Globus pallidus (tissue), 1 donor: ENCODE data around the gene ZNF541.

Source experiments
- DNase-seq: peaks from one replicate; pipeline ENCODE4 v3.0.0-alpha.2; 2015; ENCODE audit warnings: low spot score

ZNF541 gene, protein sequence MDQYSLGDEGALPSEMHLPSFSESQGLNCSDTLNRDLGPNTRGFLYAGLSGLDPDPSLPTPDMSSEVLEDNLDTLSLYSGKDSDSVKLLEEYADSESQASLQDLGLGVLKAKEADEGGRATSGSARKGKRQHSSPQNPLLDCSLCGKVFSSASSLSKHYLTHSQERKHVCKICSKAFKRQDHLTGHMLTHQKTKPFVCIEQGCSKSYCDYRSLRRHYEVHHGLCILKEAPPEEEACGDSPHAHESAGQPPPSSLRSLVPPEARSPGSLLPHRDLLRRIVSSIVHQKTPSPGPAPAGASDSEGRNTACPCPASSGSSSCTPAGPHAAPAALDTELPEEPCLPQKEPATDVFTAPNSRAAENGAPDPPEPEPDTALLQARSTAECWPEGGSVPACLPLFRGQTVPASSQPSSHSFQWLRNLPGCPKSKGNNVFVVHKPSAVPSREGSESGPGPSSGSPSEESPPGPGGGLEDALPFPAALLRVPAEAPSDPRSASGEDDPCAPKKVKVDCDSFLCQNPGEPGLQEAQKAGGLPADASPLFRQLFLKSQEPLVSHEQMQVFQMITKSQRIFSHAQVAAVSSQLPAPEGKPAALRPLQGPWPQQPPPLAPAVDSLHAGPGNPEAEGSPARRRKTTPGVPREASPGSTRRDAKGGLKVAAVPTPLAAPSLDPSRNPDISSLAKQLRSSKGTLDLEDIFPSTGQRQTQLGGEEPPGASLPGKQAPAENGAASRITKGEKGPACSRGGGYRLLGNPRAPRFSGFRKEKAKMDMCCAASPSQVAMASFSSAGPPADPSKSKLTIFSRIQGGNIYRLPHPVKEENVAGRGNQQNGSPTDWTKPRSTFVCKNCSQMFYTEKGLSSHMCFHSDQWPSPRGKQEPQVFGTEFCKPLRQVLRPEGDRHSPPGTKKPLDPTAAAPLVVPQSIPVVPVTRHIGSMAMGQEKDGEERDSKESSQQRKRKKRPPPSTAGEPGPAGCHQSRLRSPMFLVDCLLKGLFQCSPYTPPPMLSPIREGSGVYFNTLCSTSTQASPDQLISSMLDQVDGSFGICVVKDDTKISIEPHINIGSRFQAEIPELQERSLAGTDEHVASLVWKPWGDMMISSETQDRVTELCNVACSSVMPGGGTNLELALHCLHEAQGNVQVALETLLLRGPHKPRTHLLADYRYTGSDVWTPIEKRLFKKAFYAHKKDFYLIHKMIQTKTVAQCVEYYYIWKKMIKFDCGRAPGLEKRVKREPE (N-terminal part only)

DNA sequence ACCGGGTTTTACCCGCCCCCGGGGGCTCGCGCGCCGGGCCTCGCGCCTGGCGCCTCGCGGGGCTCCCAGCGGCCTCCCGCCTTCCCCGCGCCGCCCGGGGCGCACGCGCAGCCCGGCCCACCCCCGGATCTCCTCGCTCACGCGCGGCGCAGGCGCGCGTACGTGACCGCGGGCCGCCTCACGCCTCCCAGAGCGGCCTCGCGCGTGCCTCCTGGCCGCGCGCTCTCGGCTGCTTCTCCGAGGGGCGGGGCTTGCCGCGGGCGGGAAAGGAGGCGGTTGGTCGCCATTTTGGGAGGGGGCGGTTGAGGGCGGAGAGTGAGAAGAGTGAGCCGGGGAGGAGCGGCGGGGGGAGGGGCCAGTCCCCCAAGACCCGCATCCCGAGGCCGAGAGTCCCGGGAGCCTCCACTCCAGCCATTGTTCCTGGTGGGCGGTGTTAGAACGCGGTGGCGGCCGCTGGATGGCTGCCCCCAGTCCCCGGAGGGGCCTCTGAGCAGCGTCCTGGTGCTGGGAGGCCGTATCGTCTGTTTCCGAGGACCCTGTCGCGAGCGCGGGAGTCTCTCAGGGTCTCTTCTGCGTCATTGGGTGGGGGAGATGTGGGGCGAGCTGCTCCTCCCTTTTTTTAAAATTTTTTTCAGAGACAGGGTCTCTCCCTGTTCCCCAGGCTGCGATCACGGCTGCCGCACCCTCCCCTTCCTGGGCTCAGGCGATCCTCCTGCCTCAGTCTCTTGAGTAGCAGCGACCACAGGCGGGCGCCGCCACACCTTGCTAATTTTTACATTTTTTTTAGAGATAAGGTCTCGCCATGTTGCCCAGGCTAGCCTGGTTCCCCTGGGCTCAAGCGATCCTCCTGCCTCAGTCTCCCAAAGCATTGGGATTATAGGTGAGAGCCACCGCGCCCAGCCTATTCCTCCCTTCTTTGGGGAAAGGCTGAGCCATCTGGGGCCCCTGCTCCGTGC is at the start of gene ZNF541:
Gene ZNF541 (minus strand): TSS at position 78 of the 956 bp plus-strand sequence. CDS start 17,292 bp downstream, outside the sequence.
- DNase-seq: peak; percentile 26

DNA sequence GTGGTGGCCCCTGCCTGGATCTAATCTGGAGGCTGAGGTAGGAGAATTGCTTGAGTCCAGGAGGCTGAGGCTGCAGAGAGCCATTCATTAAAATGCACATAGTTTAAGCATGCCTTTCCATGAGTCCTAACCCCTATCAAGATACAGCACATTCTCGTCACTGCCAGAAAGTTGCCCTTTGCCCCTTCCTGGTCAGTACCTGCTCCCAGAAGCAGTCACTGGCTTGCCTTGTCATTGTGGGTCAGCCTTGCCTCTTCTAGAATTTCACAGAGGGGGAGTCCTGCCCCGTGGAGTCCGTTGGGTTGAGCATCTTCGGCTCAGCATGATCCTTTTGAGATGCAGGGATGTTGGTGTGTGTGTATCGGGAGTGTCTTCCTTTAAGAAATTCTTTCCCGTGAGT is 46.8 kb upstream of the ZNF541 start:
- no peak for DNase-seq

DNA sequence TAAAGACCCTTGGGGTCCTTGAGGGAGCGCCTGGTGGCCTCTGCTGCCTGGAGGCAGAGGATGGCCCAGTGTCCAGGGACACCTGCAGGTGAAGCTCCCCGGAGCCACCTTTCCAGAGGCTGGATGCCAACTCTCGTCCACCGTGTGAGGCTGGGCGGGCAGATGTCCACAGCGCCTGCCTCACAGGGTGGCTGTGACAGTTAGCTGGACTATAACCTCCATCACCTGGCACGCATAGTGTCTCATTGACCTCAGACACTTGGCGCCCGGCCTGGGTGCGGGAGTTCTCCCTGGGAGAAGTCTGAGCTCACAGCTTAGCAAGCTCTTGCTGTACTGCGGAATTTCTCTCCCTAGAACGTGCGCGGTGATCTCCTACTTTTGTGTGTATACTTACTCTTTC is 45.8 kb upstream of the ZNF541 start:
- no peak for DNase-seq

DNA sequence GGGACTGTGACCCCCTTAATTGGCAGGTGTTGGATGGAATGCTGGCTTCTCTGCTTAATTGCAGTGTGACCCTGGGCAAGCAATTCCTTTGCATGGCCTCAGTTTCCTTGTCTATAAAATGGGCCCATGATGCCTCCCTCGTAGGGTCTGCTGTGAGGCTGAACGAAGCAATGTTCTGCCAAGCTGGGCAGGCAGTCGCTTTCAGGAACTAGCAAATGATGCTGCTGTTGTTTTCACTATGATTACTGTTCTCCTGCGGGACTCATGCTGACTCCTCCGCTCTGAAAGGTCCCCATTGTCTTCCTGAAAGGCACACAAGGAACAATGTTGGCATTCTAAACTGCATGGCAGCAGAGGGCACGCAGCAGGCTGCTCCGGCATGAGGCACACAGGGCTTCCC is 42.8 kb upstream of the ZNF541 start:
- DNase-seq: peak; percentile 97

DNA sequence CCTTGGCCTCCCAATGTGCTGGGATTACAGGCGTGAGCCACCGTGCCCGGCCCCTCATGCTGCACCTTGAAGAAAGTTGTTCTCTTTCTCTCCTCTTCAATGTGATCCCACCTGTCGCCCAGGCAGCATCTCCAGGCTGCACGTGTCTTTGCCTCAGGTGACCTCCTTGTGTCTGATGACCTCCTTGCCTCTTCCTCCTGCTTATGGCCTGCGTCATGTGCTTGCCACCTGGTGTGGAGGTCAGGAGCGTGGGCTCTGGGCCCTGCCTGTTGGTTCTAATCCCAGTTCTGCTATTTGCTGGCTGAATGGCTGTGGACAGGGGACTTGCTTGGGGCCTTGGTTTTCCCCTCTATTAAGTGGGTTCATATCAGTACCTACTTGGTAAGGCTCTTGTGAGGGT is 42.3 kb upstream of the ZNF541 start:
- DNase-seq: no peak

DNA sequence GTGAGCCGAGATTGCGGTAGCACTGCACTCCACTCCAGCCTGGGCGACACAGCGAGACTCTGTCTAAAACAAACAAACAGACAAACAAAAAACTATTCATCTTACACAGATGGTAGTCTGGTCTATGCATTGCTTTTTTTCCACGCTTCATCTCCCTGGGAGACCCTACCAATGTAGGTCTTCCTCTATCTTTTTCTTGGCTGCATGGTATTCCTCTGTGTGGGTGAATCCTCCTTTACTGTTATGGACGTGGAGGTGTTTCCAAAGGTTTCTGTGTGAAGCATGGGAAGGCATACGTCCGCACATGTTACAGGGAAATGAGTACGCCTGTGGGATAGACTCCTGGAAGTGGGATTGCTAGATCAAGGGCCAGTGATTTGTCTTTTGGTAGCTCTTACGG is 41.6 kb upstream of the ZNF541 start:
- DNase-seq: no peak

DNA sequence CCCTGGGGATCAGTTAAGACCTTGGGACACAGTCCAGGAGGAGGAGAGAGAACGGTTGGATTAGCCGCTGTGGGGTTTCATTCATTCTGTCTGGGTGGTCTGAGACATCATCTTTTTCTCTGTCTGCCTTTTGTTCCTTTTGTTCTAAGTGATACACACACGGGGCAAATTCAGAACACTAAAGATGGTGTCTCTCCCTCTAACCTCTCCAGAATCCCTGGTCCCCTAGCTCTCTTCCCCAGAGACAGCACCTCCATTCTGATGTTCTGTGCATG is 41.0 kb upstream of the ZNF541 start:
- no peak for DNase-seq

DNA sequence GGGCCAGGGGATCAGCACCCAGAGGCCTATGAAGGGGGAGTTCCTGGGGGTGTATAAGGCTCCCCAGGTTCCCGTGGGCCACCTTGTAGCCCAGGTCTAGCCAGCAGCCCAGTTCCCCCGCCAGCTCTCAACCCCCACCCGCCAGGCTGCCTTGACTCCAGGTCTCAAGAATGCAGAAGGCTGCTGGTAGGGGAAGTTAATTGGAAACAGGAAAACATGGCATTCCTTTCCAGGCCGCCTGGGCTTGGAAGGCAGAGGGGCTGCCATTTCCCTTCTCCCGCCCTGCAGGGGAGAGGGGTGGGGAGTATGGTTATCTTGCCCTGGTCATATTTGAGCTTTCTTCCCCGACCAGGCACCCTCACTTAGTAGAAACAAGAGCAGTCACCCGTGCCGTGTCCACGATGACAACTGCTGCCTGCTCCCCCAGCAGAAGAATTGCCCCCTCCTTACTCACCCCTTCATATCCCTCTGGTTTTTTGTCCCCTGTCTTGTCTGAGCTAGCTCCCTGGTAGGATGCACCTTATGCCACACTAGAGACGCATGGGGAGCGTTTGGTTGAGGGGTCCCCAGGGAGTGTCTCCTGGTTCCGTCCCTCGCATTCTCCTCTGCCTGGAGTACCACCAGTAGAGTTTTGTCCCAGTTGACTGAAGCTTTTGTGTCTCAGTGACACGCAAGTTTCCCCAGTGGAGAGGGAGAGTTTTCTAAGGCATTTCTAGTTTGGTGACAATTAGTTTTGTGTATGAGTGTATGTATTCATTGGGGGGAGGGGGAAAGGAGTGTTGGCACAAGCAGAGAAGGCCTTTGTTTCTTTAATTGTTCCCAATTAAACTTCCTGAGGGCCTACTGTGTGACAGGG is 40.4 kb upstream of the ZNF541 start:
- DNase-seq: peak; percentile 67

DNA sequence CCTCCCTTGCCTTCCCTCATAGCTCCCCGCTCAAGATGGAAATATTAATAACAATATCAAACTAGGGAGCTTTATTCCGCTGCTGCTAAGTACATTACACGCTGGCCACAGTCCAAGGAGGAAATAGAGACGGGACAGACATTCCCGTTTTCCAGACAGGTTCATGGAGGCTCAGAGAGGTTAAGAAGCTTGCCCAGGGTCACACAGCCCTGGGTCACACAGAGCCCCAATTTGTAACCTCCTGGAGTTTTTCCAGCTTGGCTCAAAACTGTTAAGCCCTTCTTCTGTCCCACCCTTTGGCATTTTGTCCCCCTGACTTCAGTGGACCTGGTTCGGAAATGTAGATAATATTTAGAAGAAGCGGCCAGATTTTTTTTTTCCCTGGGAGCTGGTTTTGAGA is 38.0 kb upstream of the ZNF541 start:
- DNase-seq: no peak

DNA sequence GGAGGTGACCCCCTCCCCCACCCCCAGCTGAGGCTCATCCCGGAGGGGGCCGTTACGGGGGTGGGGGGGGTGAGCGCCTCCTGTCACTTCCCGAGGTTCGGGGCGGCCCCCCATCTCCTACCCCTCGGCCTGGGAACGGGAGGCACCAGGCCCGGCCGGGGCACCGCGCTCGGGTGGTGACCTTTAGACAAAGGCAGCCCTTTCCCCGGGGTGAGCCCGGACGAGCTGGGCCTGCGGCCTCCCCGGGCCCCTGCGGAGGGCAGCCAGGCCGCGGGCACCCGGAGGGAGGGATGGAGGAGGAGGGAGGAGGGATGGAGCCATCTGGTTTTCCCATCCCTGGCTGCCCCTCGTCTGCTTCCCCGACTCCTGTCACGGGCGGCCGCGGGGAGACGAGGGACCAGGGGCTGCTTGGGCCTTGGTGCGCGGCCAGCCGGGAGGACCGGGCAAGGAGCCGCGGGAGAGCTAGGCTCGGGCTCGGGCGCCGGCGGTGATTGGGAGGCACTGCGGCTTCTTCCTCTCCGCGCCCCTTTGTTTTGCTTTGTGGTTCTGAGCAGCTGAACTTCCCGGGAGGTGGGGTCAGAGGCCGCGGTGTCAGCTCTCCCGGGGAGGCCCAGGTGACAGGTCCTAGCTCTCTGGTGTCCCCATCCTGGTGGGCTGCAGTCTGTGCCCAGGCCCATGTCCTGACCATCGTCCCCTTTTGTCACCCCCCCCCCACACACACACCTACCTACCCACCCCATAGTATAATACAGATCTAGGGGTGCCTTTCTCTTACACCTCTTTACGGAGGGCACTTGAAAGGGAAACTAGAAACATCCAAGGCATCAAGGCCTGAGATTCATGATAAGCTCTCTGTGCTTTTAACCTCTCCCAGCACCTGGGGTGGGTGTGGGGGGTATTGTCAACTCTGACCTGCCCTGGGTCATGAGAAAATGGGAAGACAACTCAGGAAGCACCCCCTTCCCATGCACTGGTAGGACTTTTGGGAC is 37.3 kb upstream of the ZNF541 start:
- DNase-seq: no peak

DNA sequence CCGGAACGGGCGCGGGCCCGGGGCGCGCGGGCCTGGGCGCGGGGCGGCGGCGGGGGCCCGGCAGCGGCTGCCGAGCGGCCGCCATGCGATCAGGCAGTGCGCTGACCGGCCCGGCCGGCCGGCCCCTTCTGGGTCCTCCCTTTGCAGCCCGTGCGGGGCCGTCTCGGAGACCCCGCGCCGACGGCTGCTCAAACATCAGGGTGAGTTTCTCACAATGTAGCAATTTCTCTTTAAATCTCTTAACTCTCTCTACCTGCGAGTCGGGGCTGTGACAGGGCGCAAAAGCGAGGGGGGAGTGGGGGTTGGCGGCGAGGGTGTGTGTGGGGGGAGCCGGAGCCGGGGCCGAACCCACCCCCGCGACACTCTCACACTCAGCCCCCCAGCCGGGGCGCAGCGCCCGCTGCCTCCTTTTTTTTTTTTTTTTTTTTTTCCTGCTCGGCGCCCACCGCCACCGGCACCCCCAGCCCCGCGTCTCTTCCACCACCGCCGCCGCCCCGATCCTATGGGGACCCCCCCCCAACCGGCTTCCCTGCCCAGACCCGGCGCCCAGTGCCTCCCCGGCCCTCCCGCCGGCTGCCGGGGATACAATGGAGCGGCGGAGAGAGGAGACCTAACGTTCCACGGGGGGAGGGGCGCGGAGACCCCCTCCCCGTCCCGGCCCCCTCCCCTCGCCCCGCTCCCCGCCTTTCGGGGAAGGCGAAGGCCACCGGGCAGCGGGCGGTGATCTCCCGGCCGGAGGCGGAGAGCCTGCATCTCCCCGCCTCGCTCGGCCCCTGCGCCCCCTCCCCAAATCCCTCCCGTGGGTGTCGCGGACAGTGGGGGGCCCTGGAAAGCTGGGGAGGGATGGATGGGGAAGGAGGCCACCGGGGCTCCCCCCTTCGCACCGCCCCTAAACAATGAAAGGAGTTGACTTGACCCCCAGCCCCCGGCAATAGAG is 36.3 kb upstream of the ZNF541 start, which contains the start of gene BICRA:
Gene BICRA (plus strand): TSS at position 166 of the 937 bp plus-strand sequence. CDS start 64,441 bp downstream, outside the sequence.
- peak; percentile 73 for DNase-seq

DNA sequence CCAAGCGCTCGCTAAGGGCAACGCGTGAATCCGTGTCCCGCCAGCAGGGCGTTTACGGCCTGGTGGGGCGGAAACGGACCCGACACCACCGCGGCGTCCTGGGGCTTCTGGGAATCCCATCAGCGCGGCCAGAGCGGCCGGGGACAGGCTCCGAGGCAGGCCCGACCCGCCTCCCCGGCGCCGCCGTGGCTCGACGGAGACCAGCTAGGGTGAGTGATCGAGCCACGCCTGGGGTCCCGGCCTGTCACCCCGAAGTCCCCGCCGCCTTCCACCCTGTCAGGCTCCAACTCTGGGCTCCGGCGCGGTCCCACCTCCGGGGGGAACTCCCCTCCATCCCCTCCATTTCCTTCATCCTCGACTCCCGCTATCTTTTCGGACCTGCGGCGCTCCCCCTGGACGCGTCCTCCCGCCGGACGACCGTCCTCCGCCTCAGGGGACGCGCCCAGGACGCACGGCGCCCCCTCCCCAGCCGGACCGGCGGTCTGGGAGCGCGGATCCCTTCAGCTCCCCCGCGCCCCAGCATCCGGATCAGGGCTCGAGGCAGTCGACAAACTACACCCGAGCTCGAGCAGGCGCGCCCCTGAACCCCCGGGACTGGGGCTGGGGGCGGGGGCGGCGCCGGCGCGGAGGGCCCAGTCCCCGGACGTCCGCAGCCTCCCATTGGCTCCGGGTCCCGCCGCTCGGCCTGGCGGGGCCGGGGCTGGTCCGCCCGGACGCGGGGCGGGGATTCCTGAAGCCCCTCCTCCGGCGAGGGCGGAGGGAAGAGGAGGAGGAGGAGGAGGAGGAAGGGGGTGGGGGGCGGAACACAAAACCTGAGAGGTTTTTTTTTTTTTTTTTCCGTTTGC is 35.3 kb upstream of the ZNF541 start:
- DNase-seq: peak; percentile 96

DNA sequence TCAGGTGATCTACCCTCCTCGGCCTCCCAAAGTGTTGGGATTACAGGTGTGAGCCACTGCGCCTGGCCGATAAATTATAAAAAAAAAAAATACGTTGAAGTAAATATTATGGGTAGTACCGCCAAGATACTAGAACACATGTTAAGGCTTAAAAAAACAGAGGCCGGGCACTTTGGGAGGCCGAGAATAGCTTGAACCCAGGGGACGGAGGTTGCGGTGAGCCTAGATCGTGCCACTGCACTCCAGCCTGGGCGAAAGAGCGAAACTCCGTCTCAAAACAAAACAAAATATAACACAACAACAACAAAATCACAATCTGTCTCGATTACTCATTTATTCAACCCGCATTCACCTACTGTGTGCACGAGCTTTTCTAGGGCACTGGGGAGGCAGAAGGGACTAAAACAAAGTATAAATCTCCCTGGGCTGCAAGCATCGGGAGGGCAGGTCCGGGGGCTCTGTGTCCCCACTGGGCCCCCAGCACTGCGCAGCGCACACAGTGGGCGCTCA is 34.7 kb upstream of the ZNF541 start:
- DNase-seq: no peak

DNA sequence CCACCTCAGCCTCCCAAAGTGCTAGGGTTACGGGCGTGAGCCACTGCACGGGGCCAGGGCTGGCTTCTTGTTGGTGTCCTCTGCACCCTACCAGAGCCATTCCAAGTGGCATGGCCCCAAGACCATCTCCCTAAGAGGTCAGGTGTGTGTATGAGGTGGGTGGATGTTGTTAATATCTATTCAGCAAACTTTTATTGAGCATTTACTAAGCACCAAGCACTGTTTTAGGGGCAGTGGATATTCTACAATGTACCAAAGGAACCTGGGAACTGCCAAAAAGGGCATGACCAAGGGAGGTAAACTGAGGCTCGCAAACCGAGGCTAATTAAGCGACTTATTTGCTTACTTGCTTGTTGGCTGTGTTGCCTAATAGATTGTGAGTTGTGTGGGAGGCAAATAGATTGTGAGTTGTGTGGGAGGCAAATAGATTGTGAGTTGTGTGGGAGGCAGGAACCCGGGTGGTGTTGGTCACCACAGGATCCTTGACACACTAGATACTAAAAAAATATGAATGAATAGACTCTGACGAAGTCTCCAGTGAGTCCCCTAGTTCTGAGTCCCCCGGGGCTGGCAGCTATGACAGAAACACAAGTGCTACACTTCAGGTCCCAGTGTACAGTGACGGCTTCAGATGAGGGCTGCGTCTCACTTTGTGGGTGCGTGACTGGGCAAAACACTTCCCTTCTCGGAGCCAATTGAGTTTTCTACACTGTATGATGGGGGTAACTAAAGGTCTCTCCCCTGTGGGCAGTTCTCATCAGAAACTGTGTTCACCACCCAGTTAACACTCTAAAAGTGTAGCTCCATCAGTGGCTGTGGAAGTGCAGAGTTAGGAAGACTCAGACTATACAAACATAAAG is 31.0 kb upstream of the ZNF541 start:
- no peak for DNase-seq

DNA sequence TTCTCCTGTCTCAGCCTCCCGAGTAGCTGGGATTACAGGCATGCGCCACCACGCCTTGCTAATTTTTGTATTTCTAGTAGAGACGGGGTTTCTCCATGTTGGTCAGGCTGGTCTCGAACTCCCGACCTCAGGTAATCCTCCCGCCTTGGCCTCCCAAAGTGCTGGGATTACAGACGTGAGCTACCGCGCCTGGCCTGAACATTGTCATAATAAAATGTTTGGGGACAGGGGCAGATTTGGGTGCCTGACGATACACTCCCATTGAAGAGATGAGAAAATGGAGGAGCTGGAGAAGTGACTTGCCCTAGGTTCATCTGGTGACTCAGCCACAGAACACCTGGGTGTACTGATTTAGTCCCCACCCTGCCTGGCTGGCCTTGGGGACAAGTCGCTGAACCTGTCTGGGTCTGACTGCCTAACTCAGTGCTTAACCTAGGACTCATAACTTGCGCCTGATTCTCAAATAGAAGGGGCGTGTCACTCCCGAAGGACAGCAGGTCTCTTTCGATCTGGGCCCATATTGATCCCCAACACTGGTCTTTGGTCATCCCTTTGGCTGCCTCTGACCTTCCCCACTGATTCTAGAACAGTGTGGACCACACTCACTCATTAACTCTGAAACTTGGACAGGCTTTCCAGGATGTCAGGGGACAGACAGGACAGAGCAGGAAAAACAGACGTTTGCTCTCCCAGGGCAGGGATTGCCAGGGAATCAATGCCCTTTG is 28.4 kb upstream of the ZNF541 start:
- DNase-seq: no peak
